Inflammatory macrophage treated with lipopolysaccharide for 4 hours (primary cell): ENCODE measurements around the gene YIPF1.
"Not testable (repeated sequence)": the region's sequence is repeated elsewhere in the genome, so short reads cannot be mapped to it uniquely, and the experiment has no call there.

Source experiments
- DNase-seq: peaks from one replicate; pipeline ENCODE4 v3.0.0-alpha.2; 2020

YIPF1 gene

DNA sequence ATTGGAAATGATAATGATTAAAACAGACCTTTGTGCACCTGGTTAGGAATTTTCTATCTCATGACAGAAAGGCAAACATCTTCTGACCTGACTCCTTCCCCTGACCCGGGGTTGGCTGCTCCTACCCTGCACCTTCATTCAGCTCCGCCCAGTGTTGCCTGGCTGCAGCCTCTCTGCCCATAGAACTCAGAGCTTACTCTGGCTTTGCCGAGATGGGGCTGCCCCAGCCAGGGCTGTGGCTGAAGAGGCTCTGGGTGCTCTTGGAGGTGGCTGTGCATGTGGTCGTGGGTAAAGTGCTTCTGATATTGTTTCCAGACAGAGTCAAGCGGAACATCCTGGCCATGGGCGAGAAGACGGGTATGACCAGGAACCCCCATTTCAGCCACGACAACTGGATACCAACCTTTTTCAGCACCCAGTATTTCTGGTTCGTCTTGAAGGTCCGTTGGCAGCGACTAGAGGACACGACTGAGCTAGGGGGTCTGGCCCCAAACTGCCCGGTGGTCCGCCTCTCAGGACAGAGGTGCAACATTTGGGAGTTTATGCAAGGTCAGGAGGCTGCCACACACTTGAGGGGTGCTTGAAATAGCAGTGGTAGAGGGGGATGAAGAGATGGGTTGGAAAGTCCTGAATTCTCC lies 4.5 kb upstream of the YIPF1 start, which contains the start of gene DIO1:
Gene DIO1, plus strand, starts transcription at position 189 of the 638 bp plus-strand sequence. Its CDS starts 24 bp downstream, at position 213.
- DNase-seq: no peak

DNA sequence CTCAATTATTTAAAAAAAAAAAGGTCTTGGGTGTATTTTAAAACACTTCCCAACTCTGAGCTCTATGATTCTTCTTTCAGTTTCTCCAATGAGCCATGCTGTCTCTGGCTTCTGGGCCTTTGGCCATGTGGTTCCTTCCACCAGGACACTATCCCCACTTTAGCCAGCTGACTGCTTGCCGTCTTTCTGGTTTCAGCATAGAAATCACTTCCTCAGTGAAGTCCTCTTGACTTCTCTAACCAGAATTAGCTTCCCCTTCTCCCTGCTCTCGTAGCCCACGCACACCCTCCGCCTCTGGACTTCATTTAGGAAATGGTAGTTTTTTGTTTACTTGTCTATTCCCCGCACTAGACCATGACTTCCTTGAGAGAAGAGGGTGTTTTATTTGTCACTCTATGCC lies 3.3 kb upstream of the YIPF1 start:
- peak; percentile 98 for DNase-seq

DNA sequence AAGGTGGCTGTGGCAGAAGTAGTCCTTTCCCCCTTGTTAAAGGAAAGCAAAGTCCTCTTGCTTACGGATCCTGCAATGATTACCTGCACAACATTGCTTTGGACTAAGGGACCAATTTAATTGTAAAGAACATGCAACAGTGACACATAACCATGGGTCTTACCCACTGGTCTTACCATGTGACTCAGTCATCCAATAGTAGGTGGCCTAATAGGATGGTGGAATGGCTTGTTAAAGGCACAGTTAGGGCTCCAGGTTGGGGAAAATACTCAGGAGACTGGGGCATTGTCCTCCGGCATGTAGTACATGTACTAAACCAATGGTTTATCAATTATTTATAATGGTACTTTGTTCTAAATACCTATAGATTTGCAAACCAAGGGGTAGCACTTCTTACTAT lies 2.1 kb upstream of the YIPF1 start:
- DNase-seq: peak; percentile 33

DNA sequence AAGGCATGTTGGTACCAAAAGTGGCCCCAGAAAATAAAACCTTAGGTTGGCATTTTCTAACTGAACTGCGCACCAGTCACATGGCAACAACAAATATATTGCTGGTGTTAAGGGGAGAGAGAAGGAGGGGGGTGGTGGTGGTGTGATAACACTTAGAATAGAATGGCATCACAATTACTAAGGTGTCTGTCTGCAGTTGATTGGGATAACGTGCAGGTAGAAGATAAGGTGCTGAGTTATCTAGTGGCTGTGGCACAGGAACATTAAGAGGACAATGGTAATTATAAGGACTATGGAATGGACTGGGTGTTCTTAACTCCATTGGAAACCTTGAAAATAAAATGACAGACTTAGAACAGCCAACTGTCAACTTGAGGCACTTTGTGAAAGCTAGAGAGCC lies 1.4 kb upstream of the YIPF1 start:
- no peak for DNase-seq

DNA sequence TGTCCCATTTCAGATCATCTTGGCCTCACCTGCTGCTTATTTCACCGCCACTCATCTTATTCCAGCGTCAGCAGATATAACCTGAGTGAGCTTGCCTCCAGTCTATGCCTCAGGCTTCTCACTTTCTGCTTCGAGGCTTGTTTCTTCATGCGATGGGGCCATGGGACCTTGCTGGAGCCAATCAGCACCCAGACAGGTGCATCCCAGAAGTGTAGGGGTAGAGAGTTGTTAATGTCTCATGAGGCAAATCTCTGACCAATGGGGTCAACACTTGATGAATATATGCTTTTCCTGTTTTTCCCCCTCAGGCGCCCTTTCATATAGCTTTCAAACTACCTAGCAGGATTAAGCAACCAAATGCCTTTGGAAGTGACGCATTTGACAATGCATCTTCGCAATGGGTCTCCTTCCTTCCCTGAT lies 935 bp upstream of the YIPF1 start:
- peak; percentile 13 for DNase-seq

DNA sequence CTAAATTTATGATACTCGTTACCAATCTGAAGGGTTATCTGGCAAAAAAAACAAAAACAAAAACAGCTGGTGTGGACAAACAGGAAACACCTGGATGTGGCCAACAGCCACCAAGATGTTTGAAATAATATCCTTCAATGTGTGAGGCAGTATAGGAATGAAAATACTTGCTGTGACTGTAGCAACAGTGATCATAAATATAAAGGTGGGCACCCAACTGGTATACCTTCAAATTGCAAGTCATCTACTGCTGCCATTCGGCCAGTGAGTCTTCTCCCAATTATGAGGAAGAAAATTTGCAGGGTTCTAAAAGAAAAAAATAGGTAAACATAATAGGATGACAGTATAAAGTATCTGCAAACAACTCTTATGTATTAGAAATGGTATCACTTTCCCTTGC lies 916 bp downstream of the YIPF1 start:
- DNase-seq: no peak

DNA sequence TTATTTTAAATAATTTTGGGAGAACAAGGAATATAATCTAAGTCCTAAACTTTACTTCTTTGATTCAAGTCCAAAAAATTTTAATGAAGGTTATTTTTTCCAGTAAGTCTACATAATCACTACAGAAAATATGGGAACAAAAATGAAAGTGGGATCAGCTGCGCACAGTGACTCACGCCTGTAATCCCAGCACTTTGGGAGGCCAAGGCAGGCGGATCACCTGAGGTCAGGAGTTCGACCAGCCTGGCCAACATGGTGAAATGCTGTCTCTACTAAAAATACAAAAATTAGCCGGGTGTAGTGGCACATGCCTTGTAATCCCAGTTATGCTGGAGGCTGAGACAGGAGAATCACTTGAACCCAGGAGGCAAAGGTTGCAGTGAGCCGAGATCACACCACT lies 6.0 kb downstream of the YIPF1 start:
- not testable (repeated sequence) for DNase-seq

DNA sequence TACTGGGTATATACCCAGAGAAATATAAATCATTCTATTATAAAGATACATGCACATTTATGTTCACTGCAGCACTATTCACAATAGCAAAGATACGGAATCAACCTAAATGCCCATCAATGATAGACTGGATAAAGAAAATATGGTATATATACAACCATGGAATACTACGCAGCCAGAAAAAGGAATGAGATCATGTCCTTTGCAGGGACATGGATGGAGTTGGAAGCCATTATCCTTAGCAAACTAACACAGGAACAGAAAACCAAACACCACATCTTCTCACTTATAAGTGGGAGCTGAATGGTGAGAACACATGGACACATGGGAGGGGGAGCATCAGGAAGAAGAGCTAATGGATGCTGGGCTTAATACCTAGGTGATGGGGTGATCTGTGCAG lies 7.7 kb downstream of the YIPF1 start:
- not testable (repeated sequence) for DNase-seq

DNA sequence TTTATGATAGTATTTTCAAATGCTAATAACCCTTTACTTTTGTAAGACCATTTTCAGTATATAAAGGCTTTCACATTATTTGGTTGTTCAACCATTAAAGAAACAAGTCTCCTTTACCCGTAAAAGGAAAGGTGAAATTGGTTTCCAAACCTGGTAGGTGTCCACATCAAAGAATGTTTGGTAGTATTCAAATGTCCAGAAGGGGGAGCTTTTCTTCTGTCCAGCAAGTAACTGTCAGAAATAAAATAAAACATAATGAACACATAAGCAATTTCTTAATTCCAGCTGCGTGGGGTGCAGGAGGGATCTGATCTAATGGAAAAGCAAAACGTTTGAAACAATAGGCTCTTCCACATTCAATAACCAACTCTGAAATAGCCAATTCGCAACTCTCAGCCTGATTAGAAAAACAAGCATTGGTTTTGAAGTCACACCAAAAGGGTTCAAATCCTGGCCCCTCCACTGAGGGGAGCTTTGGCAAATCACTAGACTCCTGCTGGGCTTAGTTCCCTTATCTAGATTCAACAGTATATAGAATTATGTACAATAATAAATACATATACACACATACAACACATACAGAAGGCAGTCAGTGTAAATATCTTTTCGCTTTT lies 11.0 kb downstream of the YIPF1 start:
- DNase-seq: peak; percentile 62

DNA sequence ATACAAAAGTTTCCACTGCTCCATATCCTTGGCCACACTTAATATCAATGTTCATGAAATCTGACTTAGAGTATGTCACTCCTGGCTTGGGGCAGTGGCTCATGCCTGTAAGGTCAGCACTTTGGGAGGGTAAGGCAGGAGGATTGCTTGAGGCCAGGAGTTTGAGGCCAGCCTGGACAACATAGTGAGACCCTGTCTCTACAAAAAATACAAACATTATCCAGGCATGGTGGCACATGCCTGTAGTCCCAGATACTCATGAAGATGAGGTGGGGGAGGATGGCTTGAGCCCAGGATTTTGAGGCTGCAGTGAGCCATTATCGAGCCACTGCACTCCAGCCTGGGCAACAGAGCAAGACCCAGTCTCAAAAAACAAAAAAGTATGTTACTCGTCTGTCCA lies 14.4 kb downstream of the YIPF1 start:
- DNase-seq: not testable (repeated sequence)

DNA sequence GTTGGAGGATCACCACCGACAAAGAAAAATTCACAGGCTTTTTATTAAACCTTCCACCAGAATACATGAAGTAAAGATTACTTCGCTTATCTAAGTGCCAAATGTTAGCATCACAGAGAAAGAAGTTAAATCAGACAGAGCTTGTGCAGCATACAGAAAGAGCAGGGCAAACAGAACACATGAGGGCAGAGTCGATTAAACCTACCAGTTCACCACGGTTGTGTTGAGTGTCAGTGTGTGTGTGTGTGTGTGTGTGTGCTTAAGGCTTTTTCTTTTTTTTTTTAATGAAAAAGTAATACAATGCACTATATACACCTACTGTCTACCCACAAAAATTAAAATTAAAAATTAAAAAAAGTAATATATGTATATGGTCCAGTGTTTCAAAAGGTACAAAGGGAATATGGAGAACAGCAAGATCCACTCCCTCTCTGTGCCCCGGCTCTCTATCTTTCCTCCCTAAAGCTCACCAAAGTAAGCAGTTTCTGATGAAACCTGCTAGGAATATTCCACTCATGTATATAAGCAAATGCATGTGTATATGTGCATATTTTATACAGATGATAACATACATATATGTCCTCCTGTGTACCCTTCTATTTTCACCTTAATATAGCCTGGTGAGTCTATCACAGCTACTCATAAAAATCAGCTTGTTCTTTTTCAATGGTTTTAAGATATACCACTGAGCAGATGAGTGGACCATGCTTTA lies 17.7 kb downstream of the YIPF1 start:
- no peak for DNase-seq

DNA sequence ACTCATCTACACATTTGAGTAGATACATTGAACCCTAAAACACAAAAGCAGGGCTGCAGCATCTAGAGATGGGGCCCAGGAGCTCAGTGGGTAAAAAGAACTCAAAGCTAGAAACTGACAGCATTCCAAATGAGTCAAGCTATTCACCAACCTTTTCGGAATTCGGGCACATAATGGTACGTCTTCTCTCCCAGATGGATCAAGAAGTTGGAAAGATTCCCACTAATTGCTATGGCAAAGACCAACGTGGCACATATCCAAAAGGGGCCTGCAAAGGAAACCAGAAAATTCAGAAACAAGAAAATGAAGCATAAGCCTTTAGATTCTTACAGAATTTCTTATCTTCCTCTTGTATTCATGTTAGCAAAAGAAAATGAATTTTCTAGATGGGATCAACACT lies 18.4 kb downstream of the YIPF1 start:
- no peak for DNase-seq

DNA sequence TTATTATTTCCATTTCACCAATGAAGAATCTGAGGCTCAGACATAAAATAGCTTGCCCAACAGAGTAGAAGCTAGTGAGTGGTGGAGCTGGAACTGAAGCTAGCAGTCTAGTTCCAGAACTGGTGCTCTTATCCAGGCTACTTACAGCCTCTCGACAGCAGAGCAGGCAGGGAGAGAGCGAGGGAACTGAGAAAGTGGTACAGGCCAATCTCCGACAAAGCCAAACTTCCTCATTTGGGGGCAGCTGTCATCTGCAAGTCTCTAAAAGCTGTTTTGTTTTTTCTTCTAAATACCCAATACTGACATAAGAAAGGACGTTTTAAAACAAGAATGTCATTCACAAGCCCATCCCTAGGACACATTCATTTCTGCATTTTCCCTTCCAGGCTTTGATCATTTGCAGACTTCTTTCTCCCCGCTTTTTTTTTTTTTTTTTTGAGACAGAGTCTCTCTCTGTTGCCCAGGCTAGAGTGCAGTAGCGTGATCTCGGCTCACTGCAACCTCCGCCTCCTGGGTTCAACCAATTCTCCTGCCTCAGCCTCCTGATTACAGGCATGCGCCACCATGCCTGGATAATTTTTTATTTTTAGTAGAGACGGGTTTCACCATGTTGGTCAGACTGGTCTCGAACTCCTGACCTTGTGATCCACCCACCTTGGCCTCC lies 20.0 kb downstream of the YIPF1 start:
- DNase-seq: no peak

DNA sequence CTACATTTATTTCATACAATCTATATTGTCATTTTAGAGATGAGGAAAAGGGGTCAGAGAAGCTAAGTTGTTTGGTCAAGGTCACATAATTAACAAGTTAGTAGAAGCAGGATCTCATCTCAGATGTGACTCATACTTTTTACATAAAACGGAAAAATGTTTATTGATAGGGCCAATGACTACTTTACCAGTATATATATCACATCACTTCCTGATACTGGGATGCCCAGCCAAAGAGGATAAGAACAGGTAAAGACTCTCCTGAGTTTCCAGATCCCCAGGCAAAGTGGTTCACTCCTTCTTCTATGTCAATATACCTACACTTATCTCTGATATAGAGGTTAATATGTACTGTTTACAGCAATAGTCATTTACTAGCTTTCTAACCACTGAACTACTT lies 21.0 kb downstream of the YIPF1 start:
- DNase-seq: no peak

DNA sequence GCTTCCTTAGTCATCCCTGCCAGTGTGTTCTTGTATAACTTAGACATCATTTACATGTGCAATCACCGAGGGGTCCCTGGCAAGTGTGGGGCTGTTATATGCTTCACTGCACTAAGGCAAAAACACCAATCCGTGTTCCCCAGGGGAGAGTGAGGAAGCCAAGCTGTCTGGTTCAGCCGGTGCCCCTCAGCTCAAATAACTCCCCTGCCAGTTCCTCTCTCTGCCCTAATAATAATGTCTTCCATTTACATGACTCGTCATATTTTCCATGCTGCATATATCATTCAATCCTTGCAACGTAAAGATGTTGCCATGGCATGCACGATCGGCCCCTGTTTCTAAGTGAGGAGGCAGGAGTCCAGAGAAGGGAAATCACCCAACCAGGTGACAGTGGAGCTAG lies 27.1 kb downstream of the YIPF1 start:
- DNase-seq: no peak

DNA sequence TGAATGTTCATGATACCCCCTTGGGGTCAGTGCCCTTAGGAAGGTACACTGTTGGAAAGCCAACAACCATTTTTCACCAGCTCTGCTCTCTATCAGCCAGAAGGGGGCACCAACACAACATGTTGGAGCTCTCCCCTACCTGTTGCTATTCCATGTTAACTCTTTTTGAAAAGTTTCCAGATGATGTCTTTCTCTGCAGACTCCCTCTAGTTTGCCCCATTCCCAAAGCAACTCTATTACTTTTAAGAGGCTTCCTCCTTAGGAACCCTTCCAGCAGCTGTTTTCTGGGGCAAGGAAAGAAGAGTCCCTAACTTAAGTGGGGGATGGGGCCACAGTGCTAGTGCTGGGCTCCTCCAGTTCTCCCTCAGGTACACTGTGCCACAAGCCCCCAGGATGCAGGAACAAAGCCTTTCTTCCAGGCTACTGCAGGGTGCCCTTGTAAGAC lies 28.6 kb downstream of the YIPF1 start:
- peak; percentile 44 for DNase-seq

DNA sequence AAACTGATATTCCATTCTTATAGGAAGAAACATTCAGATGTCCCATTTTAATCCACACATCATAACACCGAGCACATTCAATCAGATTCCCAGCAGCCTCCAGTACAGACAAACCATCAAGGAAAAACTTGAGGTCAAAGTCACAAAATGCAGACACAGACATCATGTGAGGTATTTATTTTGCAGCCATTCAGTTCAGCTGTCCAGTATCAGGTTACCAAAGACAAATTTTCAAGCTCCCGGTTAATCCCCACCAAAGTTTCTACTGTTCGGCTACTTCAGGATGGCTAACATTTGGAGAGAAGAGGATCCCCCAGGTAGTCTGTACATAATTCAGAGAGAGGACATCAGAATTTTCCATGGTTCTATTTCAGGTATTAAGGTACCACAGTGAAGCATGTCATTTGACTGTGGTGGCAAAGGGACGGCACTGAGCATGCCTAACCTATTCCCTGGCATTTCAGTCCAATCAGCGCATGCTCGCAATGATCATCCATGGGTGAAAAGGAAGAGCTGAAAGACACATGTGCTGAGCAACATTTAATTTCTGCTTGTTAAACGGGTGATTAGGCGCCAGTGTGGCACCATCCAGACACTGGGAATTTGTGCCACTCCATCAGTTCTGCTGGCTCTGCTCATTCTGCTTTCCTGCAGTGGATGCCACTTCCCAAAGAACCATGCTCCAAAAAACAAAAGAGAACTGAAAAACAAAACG lies 37.9 kb downstream of the YIPF1 start:
- no peak for DNase-seq

DNA sequence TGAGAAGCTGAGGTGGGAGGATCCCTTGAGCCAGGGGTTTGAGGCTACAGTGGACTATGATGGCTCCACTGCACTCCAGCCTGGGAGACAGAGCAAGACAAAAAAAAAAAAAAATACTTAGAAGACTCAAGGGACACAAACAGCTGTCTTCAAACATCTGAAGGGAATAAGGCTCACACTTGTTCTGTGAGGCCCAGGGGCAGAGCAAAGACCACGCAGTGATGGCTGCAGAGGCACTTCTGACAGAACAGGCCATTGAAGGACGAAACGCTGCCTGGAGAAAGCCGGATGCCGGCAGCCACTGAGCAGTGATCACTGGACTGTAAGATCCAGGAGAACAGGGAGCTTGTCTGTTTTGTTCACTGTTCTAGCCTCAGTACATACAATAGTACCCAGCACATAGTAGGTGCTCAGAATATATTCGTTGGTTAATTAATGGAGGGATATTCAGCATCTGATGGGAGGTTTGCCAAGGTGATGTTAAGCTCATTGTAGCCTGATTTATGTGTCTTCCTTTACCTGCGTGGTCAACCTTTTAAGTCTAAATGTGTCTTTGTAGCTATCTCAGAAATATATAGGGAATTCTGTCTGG lies 39.4 kb downstream of the YIPF1 start:
- no peak for DNase-seq

DNA sequence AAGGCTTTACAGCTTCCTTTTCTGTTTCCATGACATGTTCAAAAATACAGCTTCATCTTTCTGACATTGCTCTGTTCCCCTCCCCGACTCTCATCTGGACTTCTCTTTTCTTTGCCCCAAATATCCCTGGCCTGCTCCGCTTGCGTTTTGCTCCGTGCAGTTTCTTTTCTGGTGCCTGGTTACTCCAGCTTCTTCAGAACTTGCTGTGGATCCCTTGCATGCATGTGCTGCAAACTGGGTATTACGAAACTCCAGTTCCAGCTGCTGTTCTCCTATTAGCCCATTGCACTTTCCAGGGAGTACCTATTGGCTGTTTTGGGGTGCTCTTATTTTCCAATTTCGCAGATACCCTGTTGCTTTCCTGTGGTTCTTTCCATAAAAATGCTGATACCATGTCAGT lies 41.6 kb downstream of the YIPF1 start:
- DNase-seq: peak; percentile 5

DNA sequence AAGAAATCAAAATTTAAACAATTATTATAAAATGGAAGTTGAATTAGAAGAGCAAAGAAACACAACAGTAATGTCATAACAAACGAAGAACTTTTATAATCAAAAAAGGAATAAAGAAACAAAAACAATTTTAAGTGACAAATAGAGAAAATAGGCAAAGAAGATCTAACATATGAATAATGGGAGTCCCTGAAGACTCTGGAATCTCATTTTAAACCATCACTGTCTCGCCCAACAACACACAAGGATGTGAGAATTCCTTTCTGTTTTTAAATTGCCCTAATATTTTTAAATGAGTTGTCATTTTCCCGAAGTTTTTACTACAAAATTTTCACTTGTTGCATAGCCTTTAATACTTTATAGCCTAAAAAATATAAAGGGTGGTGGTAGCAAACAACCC lies 47.2 kb downstream of the YIPF1 start:
- DNase-seq: no peak

DNA sequence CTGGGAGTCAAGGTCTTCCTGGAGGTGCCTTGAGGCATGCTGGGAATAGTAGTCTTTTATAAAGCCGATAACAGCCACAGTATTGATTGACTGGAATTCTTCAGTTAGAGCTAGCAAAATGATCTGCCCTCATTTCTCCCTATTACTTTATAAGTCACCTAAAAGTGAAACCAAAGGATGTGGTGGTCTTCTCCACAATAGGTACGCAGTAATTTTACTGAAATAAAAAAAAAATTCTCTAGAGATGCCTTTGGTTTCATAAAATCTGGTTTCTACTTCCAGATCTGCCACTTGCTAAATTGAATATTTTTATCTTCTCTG lies 51.0 kb downstream of the YIPF1 start:
- DNase-seq: no peak

DNA sequence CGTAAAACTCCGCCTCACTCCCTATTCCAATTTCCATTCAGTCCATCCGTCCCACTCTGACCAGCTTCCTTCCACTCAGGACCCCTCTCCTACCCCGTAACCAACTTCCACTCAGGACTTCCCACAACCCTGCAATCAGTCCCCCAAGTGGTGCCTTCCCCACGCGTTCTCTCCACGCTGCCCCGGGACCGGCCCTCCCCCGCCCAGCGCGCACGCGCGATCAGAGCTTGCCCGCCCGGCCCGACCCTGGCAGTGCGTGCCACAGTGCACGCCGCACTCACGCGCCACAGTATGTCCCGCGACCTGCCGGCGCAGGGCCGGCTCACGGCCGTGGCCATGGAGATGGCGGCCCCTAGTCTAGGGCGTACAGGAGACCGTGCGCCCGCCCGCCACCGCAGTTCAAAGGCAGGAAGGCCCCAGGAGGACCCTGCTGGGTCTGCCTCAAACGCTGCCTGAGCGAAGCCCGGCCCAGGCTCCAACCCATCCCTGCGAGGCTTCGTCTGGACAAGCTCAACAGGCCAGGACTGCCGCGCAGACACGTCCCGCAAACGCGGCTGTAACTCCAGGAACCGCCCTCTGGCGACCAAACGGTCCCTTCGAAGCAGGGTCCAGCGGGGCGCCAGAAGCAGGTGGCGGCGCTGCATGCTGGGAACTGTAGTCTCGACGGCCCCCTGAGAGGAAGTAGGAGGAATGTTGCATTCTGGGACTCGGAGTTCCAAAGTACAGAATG lies 51.5 kb downstream of the YIPF1 start, which contains the start of gene NDC1:
Gene NDC1, minus strand, starts transcription at position 373 of the 730 bp plus-strand sequence. Its CDS starts 35 bp downstream, at position 338.
- DNase-seq: peak; percentile 95
